SK-N-SH (cell line): ENCODE results near the gene PALM. TPM values are rescaled to one million over a fixed set of nuclear protein-coding genes. Genes with fewer than 3 reads are reported as not detected.

ENCODE experiments used
- CTCF ChIA-PET: fragments of 300-600, 350-600 bp; formaldehyde crosslinking; extraction: SDS; loops from one replicate; lab custom pipeline; 2021; lab: Yijun Ruan, JAX
- POLR2A ChIA-PET: fragments of 350-600 bp; sonication (Branson Sonifier 250); formaldehyde crosslinking; extraction: SDS; loops from one replicate; lab custom pipeline; 2020; ENCODE audit warnings: antibody characterized with exemption, inconsistent platforms; lab: Yijun Ruan, JAX
- DNase-seq: peaks from one replicate; pipeline ENCODE4 v3.0.0; 2012
- H2AFZ ChIP-seq: fragments of 200-600 bp; sonication (generic); 2 replicates; pipeline ENCODE4 v1.8.1; 2016; ENCODE audit warnings: antibody characterized with exemption, mild to moderate bottlenecking, low read depth
- H3F3A ChIP-seq: fragments of 200-600 bp; sonication (generic); replicated peaks from 2 replicates; pipeline ENCODE3; 2016; ENCODE audit warnings: antibody characterized with exemption, mild to moderate bottlenecking; ENCODE audit not compliant: insufficient read depth
- H3K27ac ChIP-seq, 2 experiments: fragments of 200-500 bp in 1 of 2; fragments of 200-600 bp in 1 of 2; sonication (Bioruptor generic) in 1 of 2; sonication (generic), shearing (Covaris generic) in 1 of 2; 2 replicates each; pipeline versions ENCODE4 v1.5.1 to v1.6.1; 2014 to 2016; ENCODE audit warnings: low read depth in 2 of 2, inconsistent platforms in 1 of 2, low read length in 1 of 2, mild to moderate bottlenecking in 1 of 2, mixed read lengths in 1 of 2
- H3K27me3 ChIP-seq: fragments of 200-600 bp; sonication (generic), shearing (Covaris generic); 2 replicates; pipeline ENCODE4 v1.6.1; 2016; ENCODE audit warnings: mixed run types; ENCODE audit not compliant: insufficient read depth
- H3K36me3 ChIP-seq, 2 experiments: fragments of 200-500 bp in 1 of 2; fragments of 200-600 bp in 1 of 2; sonication (Bioruptor generic) in 1 of 2; sonication (generic) in 1 of 2; replicated peaks in 1 of 2; 2 replicates each; pipeline versions ENCODE3 to v1.5.1; 2014 to 2016; ENCODE audit warnings: low read length in 1 of 2, mild to moderate bottlenecking in 1 of 2; ENCODE audit not compliant: insufficient read depth in 2 of 2, control insufficient read depth in 1 of 2
- H3K4me1 ChIP-seq, 2 experiments: fragments of 200-500 bp in 1 of 2; fragments of 200-600 bp in 1 of 2; sonication (Bioruptor generic) in 1 of 2; sonication (generic), shearing (Covaris generic) in 1 of 2; 2 replicates each; pipeline versions ENCODE4 v1.5.1 to v1.6.1; 2014 to 2016; ENCODE audit warnings: low read depth in 1 of 2, low read length in 1 of 2, mixed run types in 1 of 2; ENCODE audit not compliant: insufficient read depth in 2 of 2, control insufficient read depth in 1 of 2
- H3K4me2 ChIP-seq: fragments of 200-600 bp; sonication (generic), shearing (Covaris generic); 2 replicates; pipeline ENCODE4 v1.6.1; 2017; ENCODE audit warnings: mixed run types
- H3K4me3 ChIP-seq, 2 experiments: fragments of 200-500 bp in 1 of 2; fragments of 200-600 bp in 1 of 2; sonication (Bioruptor generic) in 1 of 2; sonication (generic), shearing (Covaris generic) in 1 of 2; 2 replicates each; pipeline versions ENCODE4 v1.5.1 to v1.8.1; 2014 to 2016; ENCODE audit warnings: low read depth in 2 of 2, inconsistent platforms in 1 of 2, low read length in 1 of 2, mild to moderate bottlenecking in 1 of 2, mixed read lengths in 1 of 2, moderate library complexity in 1 of 2
- H3K79me2 ChIP-seq: fragments of 200-600 bp; sonication (generic); 2 replicates; pipeline ENCODE4 v1.8.1; 2017; ENCODE audit warnings: mild to moderate bottlenecking; ENCODE audit not compliant: insufficient read depth
- H3K9ac ChIP-seq: fragments of 200-600 bp; sonication (generic); 2 replicates; pipeline ENCODE4 v1.6.1; 2017; ENCODE audit warnings: mixed run types
- H3K9me2 ChIP-seq: fragments of 200-600 bp; sonication (generic); 2 replicates; pipeline ENCODE4 v1.6.1; 2017; ENCODE audit warnings: mixed run types
- H3K9me3 ChIP-seq: fragments of 200-600 bp; sonication (generic); 2 replicates; pipeline ENCODE4 v1.6.1; 2017; ENCODE audit warnings: mixed run types, mild to moderate bottlenecking, moderate library complexity
- H4K20me1 ChIP-seq: fragments of 200-600 bp; sonication (generic); 2 replicates; pipeline ENCODE4 v1.6.1; 2017; ENCODE audit warnings: mild to moderate bottlenecking, mixed run types; ENCODE audit not compliant: insufficient read depth
- CHD2 ChIP-seq: fragments of 150-350 bp; IDR thresholded peaks from 2 replicates; pipeline ENCODE4 v1.6.1; 2018; ENCODE audit warnings: low read length; ENCODE audit not compliant: partially characterized antibody
- EZH2phosphoT487 ChIP-seq: fragments of 200-600 bp; sonication (generic); IDR thresholded peaks from 2 replicates; pipeline ENCODE4 v1.6.1; 2017; ENCODE audit warnings: low read depth, mixed run types, mild to moderate bottlenecking, antibody characterized with exemption, moderate library complexity, borderline replicate concordance
- FOXM1 ChIP-seq: IDR thresholded peaks from 2 replicates; pipeline ENCODE4 v1.4.0; 2012; ENCODE audit warnings: low read depth, mild to moderate bottlenecking
- GATA2 ChIP-seq: sonication (generic); formaldehyde crosslinking; IDR thresholded peaks from 2 replicates; pipeline ENCODE4 v1.5.0; 2020; ENCODE audit warnings: mild to moderate bottlenecking, missing genetic modification reagents
- JUND ChIP-seq: IDR thresholded peaks from 2 replicates; pipeline ENCODE4 v1.4.0; 2012
- MAX ChIP-seq: IDR thresholded peaks from 2 replicates; pipeline ENCODE4 v1.4.0; 2012; ENCODE audit warnings: low read depth
- NRF1 ChIP-seq: IDR thresholded peaks from 2 replicates; pipeline ENCODE4 v1.6.1; 2012; ENCODE audit warnings: low read depth, mild to moderate bottlenecking, low read length
- POLR2AphosphoS5 ChIP-seq: IDR thresholded peaks from 2 replicates; pipeline ENCODE4 v1.6.1; 2012; ENCODE audit warnings: low read depth, low read length
- RCOR1 ChIP-seq: fragments of 150-350 bp; IDR thresholded peaks from 2 replicates; pipeline ENCODE4 v1.6.1; 2017; ENCODE audit warnings: antibody characterized with exemption, low read length
- REST ChIP-seq: IDR thresholded peaks from 2 replicates; pipeline ENCODE4 v1.6.1; 2012; ENCODE audit warnings: mild to moderate bottlenecking, low read depth, low read length, moderate library complexity
- RFX5 ChIP-seq: IDR thresholded peaks from 2 replicates; pipeline ENCODE4 v1.6.1; 2012; ENCODE audit warnings: mild to moderate bottlenecking, improper control_type of control experiment, low read length
- SIN3A ChIP-seq: IDR thresholded peaks from 2 replicates; pipeline ENCODE4 v1.6.1; 2012; ENCODE audit warnings: low read depth, mild to moderate bottlenecking, low read length, moderate library complexity, borderline replicate concordance
- WGBS: methylation state at CpG from one replicate; pipeline ENCODE4 v1.1.6; 2017; ENCODE audit warnings: low lambda C conversion rate; 5-methylcytosine and 5-hydroxymethylcytosine counted together
- polyA plus RNA-seq, 3 experiments: library from polyadenylated mRNA; depleted of rRNA; stranded (reverse); fragments of >200 nt; gene quantifications; 2 replicates each; pipeline ENCODE4 v1.2.3, GENCODE V29; 2012
- TF ChIP-seq, protein P1 (sequence below): fragments of 200-600 bp; sonication (generic); IDR thresholded peaks from 2 replicates; pipeline ENCODE4 v1.6.1; 2017; ENCODE audit warnings: antibody characterized with exemption, mild to moderate bottlenecking, moderate library complexity

The PALM gene
- polyA plus RNA-seq, 1 of the 3 experiments (the other 2 are of a cell fraction): 15.6 TPM

GRCh38 chr19:679418-680286 is 29.1 kb upstream of the PALM start:
- no peaks in the 10 kb centered on the region for H4K20me1 ChIP-seq
- no peaks in the 10 kb centered on the region for H3K9me2 ChIP-seq
- peaks cover 0 to 3% of the 10 kb centered on the region in 2 experiments for H3K36me3 ChIP-seq
- no peaks in the 10 kb centered on the region for H3K27me3 ChIP-seq
- peak; percentile 83 for DNase-seq
- TF ChIP-seq GATA2 (no peak), POLR2AphosphoS5 (no peak), NRF1 (peak; percentile 56), EZH2phosphoT487 (no peak), RCOR1 (no peak), SIN3A (peak; percentile 29; the same call in 1 of the 2 replicates), MAX (peak; percentile 21; the same call in 1 of the 2 replicates), REST (no peak), JUND (no peak), CHD2 (no peak), RFX5 (no peak), FOXM1 (no peak)
- TF ChIP-seq, protein P1, sequence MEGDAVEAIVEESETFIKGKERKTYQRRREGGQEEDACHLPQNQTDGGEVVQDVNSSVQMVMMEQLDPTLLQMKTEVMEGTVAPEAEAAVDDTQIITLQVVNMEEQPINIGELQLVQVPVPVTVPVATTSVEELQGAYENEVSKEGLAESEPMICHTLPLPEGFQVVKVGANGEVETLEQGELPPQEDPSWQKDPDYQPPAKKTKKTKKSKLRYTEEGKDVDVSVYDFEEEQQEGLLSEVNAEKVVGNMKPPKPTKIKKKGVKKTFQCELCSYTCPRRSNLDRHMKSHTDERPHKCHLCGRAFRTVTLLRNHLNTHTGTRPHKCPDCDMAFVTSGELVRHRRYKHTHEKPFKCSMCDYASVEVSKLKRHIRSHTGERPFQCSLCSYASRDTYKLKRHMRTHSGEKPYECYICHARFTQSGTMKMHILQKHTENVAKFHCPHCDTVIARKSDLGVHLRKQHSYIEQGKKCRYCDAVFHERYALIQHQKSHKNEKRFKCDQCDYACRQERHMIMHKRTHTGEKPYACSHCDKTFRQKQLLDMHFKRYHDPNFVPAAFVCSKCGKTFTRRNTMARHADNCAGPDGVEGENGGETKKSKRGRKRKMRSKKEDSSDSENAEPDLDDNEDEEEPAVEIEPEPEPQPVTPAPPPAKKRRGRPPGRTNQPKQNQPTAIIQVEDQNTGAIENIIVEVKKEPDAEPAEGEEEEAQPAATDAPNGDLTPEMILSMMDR: no peak
- no peak overlapping the region; the same call in 1 of the 2 replicates for H2AFZ ChIP-seq
- peaks cover 26% of the 10 kb centered on the region for H3K79me2 ChIP-seq
- H3K9me3 ChIP-seq: no peaks in the 10 kb centered on the region
- H3K27ac ChIP-seq: peak overlapping the region; percentile 78 to 96
- peak overlapping the region; percentile 90 for H3K4me2 ChIP-seq
- peaks cover 10% of the 10 kb centered on the region for H3F3A ChIP-seq
- peak overlapping the region; percentile 82 to 95 for H3K4me3 ChIP-seq
- ChIA-PET CTCF (interaction anchor here (0.6 to 6.0 kb wide), 8 partner anchors 12 to 90 kb away, joined by 3 to 33 read pairs (median 6); partner anchors contain the start of genes PALM and RNF126), POLR2A (interaction anchor here (1.3 to 2.0 kb wide), 3 partner anchors 13 to 24 kb away, joined by 3 to 6 read pairs (median 3); partner anchors contain the start of gene RNF126)
- peak overlapping the region; percentile 90 for H3K9ac ChIP-seq
- WGBS: 41% methylated on average over 6 of the region's 69 CpGs
- peaks cover 8 to 33% of the 10 kb centered on the region in 2 experiments; a peak in 3 of 4 replicates for H3K4me1 ChIP-seq
